Mononuclear cell (primary cell): ENCODE results near the gene MLNR. TPM values are rescaled to one million over a fixed set of nuclear protein-coding genes. Genes with fewer than 3 reads are reported as not detected.

Source experiments
- H3K27me3 ChIP-seq: 2 replicates; pipeline ENCODE4 v1.6.0; 2011; ENCODE audit warnings: low read length, control low read depth; ENCODE audit not compliant: insufficient read depth
- H3K4me1 ChIP-seq: 2 replicates; pipeline ENCODE4 v1.5.1; 2011; ENCODE audit warnings: mild to moderate bottlenecking, low read length, control low read depth; ENCODE audit not compliant: insufficient read depth
- H3K4me3 ChIP-seq: 2 replicates; pipeline ENCODE4 v1.5.1; 2011; ENCODE audit warnings: mild to moderate bottlenecking, low read length, moderate library complexity
- H3K9me3 ChIP-seq: 2 replicates; pipeline ENCODE4 v1.5.1; 2011; ENCODE audit warnings: low read depth, mild to moderate bottlenecking, control low read depth, low read length
- total RNA-seq: library from RNA; depleted of rRNA; stranded (reverse); fragments of >200 nt; gene quantifications from one replicate; pipeline ENCODE4 v1.2.3, GENCODE V29; 2012

The MLNR gene
- total RNA-seq, 1 donor: not detected

- Histone ChIP-seq H3K27me3 (no peaks in the 10 kb centered on the region), H3K4me1 (peaks cover 29% of the 10 kb centered on the region), H3K4me3 (peak within 1 kb of the TSS; percentile 99), H3K9me3 (no peaks in the 10 kb centered on the region)
Measured at GRCh38 chr13:49247643-49248621, 27.8 kb downstream of the MLNR start, which contains the start of gene CDADC1. Gene CDADC1 (plus strand): TSS chr13:49247925. CDS start chr13:49248038, 113 bp downstream.

- no peaks in the 10 kb centered on the region for H3K9me3 ChIP-seq
- peak overlapping the region; percentile 99 for H3K4me3 ChIP-seq
- no peaks in the 10 kb centered on the region for H3K27me3 ChIP-seq
- peaks cover 30% of the 10 kb centered on the region for H3K4me1 ChIP-seq
Measured at GRCh38 chr13:49248622-49249002, 28.5 kb downstream of the MLNR start.

- Histone ChIP-seq H3K4me1 (peaks cover 33% of the 10 kb centered on the region), H3K27me3 (no peaks in the 10 kb centered on the region), H3K9me3 (no peaks in the 10 kb centered on the region), H3K4me3 (no peak overlapping the region)
Measured at GRCh38 chr13:49251326-49251725, 31.2 kb downstream of the MLNR start.

- Histone ChIP-seq H3K4me1 (peaks cover 34% of the 10 kb centered on the region), H3K27me3 (no peaks in the 10 kb centered on the region), H3K4me3 (no peak overlapping the region), H3K9me3 (no peaks in the 10 kb centered on the region)
Measured at GRCh38 chr13:49253310-49253709, 33.2 kb downstream of the MLNR start.

GRCh38 chr13:49254007-49254406 lies 33.9 kb downstream of the MLNR start:
- Histone ChIP-seq H3K27me3 (no peaks in the 10 kb centered on the region), H3K4me1 (peaks cover 29% of the 10 kb centered on the region), H3K9me3 (no peaks in the 10 kb centered on the region), H3K4me3 (no peak overlapping the region)

- H3K27me3 ChIP-seq: no peaks in the 10 kb centered on the region
- H3K9me3 ChIP-seq: no peaks in the 10 kb centered on the region
- H3K4me1 ChIP-seq: peaks cover 18% of the 10 kb centered on the region
- H3K4me3 ChIP-seq: no peak overlapping the region
Measured at GRCh38 chr13:49256841-49257240, 36.7 kb downstream of the MLNR start.

- H3K27me3 ChIP-seq: no peaks in the 10 kb centered on the region
- H3K9me3 ChIP-seq: no peaks in the 10 kb centered on the region
- H3K4me3 ChIP-seq: peak overlapping the region; percentile 38
- H3K4me1 ChIP-seq: peaks cover 14% of the 10 kb centered on the region
Measured at GRCh38 chr13:49258089-49258796, 38.1 kb downstream of the MLNR start.

GRCh38 chr13:49259586-49259985 lies 39.4 kb downstream of the MLNR start:
- no peak overlapping the region for H3K4me3 ChIP-seq
- H3K9me3 ChIP-seq: no peaks in the 10 kb centered on the region
- H3K27me3 ChIP-seq: no peaks in the 10 kb centered on the region
- H3K4me1 ChIP-seq: peaks cover 10% of the 10 kb centered on the region

GRCh38 chr13:49262634-49263033 lies 42.5 kb downstream of the MLNR start:
- H3K27me3 ChIP-seq: no peaks in the 10 kb centered on the region
- H3K4me3 ChIP-seq: no peak overlapping the region
- H3K9me3 ChIP-seq: no peaks in the 10 kb centered on the region
- H3K4me1 ChIP-seq: peaks cover 6% of the 10 kb centered on the region

GRCh38 chr13:49265822-49266221 lies 45.7 kb downstream of the MLNR start:
- Histone ChIP-seq H3K4me1 (no peaks in the 10 kb centered on the region), H3K27me3 (no peaks in the 10 kb centered on the region), H3K9me3 (no peaks in the 10 kb centered on the region), H3K4me3 (no peak overlapping the region)

- H3K4me3 ChIP-seq: no peak overlapping the region
- H3K4me1 ChIP-seq: no peaks in the 10 kb centered on the region
- no peaks in the 10 kb centered on the region for H3K9me3 ChIP-seq
- no peaks in the 10 kb centered on the region for H3K27me3 ChIP-seq
Measured at GRCh38 chr13:49271264-49271663, 51.1 kb downstream of the MLNR start.

Other genes starting within 250 kb of the MLNR start
- gene FNDC3A, start 244.4 kb upstream of the MLNR start, total RNA-seq: 29.5 TPM
- 4.6 TPM for gene CDADC1, start 27.6 kb downstream of the MLNR start, total RNA-seq
- 3.4 TPM for gene CAB39L, start 223.7 kb downstream of the MLNR start, total RNA-seq
- 20.6 TPM for gene SETDB2, start 223.9 kb downstream of the MLNR start, total RNA-seq